IMR-90 (cell line): Measurements from ENCODE around the gene ERP27. TPM values are rescaled to one million over a fixed set of nuclear protein-coding genes. Genes with fewer than 3 reads are reported as not detected.

Experiments
- ATAC-seq: fragments of 200-7000 bp; cut with Tn5 transposase; 2 replicates; pipeline ENCODE4 v1.9.1; 2020; ENCODE audit warnings: low read depth, mild to moderate bottlenecking, moderate library complexity
- BruUV-seq: library from RNA; stranded (reverse); fragments of 400-500 nt; replicated peaks from 2 replicates; lab custom pipeline; 2021; lab: Mats Ljungman, UMichigan
- CTCF ChIA-PET: fragments of 300-600 bp; formaldehyde crosslinking; extraction: SDS; loops from one replicate; lab custom pipeline; 2021; ENCODE audit warnings: antibody characterized with exemption; lab: Yijun Ruan, JAX
- POLR2A ChIA-PET: fragments of 300-600 bp; sonication (Branson Sonifier 250); formaldehyde crosslinking; loops from one replicate; lab custom pipeline; 2022; ENCODE audit warnings: antibody characterized with exemption; ENCODE audit not compliant: unreplicated experiment; lab: Charles Lee
- DNase-seq: peaks from one replicate; pipeline ENCODE4 v3.0.0; 2013
- H2AFZ ChIP-seq: replicated peaks from 2 replicates; pipeline ENCODE3; 2013; ENCODE audit warnings: low read length, mild to moderate bottlenecking; ENCODE audit not compliant: poor library complexity
- H2AK5ac ChIP-seq: 2 replicates; pipeline ENCODE4 v1.6.1; 2013; ENCODE audit warnings: low read depth, low read length, inconsistent platforms
- H2AK9ac ChIP-seq: replicated peaks from 2 replicates; pipeline ENCODE3; 2013; ENCODE audit warnings: mild to moderate bottlenecking, low read depth, low read length, moderate library complexity; ENCODE audit not compliant: poor library complexity
- H2BK120ac ChIP-seq: 2 replicates; pipeline ENCODE4 v1.6.1; 2013; ENCODE audit warnings: low read depth, low read length, inconsistent platforms
- H2BK15ac ChIP-seq: 3 replicates; pipeline ENCODE4 v1.6.1; 2013; ENCODE audit warnings: low read depth, low read length, inconsistent platforms
- H2BK20ac ChIP-seq: 2 replicates; pipeline ENCODE4 v1.6.1; 2013; ENCODE audit warnings: low read depth, mild to moderate bottlenecking, inconsistent platforms, low read length, moderate library complexity
- H2BK5ac ChIP-seq: 2 replicates; pipeline ENCODE4 v1.6.1; 2013; ENCODE audit warnings: mild to moderate bottlenecking, low read depth, low read length, inconsistent platforms; ENCODE audit not compliant: poor library complexity, severe bottlenecking
- H3K14ac ChIP-seq: replicated peaks from 2 replicates; pipeline ENCODE4 v1.6.1; 2013; ENCODE audit warnings: low read depth, low read length, inconsistent platforms
- H3K18ac ChIP-seq: 2 replicates; pipeline ENCODE4 v1.6.1; 2013; ENCODE audit warnings: low read depth, low read length, control low read depth
- H3K23ac ChIP-seq: 2 replicates; pipeline ENCODE4 v1.6.1; 2013; ENCODE audit warnings: low read depth, low read length, inconsistent platforms
- H3K27ac ChIP-seq: 2 replicates; pipeline ENCODE4 v1.5.1; 2013; ENCODE audit warnings: mild to moderate bottlenecking, control low read depth, low read length; ENCODE audit not compliant: insufficient read depth
- H3K27me3 ChIP-seq: 2 replicates; pipeline ENCODE4 v1.6.1; 2013; ENCODE audit warnings: low read length; ENCODE audit not compliant: control insufficient read depth, insufficient read depth
- H3K36me3 ChIP-seq: 2 replicates; pipeline ENCODE4 v1.6.1; 2013; ENCODE audit warnings: low read length, mixed read lengths; ENCODE audit not compliant: control insufficient read depth, insufficient read depth
- H3K4ac ChIP-seq: 2 replicates; pipeline ENCODE4 v1.6.1; 2013; ENCODE audit warnings: low read depth, low read length, inconsistent platforms
- H3K4me1 ChIP-seq: 2 replicates; pipeline ENCODE4 v1.6.1; 2013; ENCODE audit warnings: low read length, mixed read lengths; ENCODE audit not compliant: control insufficient read depth, insufficient read depth
- H3K4me2 ChIP-seq: 2 replicates; pipeline ENCODE4 v1.6.1; 2013; ENCODE audit warnings: low read depth, mild to moderate bottlenecking, control low read depth, low read length, moderate library complexity
- H3K4me3 ChIP-seq: 2 replicates; pipeline ENCODE4 v1.5.1; 2013; ENCODE audit warnings: low read depth, mild to moderate bottlenecking, control low read depth, low read length, moderate library complexity; ENCODE audit not compliant: insufficient read depth
- H3K56ac ChIP-seq: 2 replicates; pipeline ENCODE4 v1.6.1; 2013; ENCODE audit warnings: low read length, inconsistent platforms; ENCODE audit not compliant: insufficient read depth; ENCODE audit errors: extremely low read depth
- H3K79me1 ChIP-seq, 2 experiments: 2 replicates each; pipeline ENCODE4 v1.6.1; 2013; ENCODE audit warnings: low read length in 2 of 2, inconsistent platforms in 1 of 2, low read depth in 1 of 2
- H3K9ac ChIP-seq: 2 replicates; pipeline ENCODE4 v1.6.1; 2013; ENCODE audit warnings: low read depth, low read length, control low read depth
- H3K9me1 ChIP-seq: 2 replicates; pipeline ENCODE4 v1.6.1; 2013; ENCODE audit warnings: low read length, inconsistent platforms; ENCODE audit not compliant: insufficient read depth
- H3K9me3 ChIP-seq: 2 replicates; pipeline ENCODE4 v1.6.1; 2013; ENCODE audit warnings: low read length; ENCODE audit not compliant: control insufficient read depth, insufficient read depth
- H4K20me1 ChIP-seq: 2 replicates; pipeline ENCODE4 v1.6.1; 2013; ENCODE audit warnings: low read length, inconsistent platforms; ENCODE audit not compliant: insufficient read depth
- H4K5ac ChIP-seq: 2 replicates; pipeline ENCODE4 v1.6.1; 2013; ENCODE audit warnings: mild to moderate bottlenecking, low read depth, low read length, control low read depth
- H4K8ac ChIP-seq, 2 experiments: 2 replicates each; pipeline ENCODE4 v1.6.1; 2013; ENCODE audit warnings: low read depth in 2 of 2, low read length in 2 of 2, control low read depth in 1 of 2, inconsistent platforms in 1 of 2
- H4K91ac ChIP-seq: 2 replicates; pipeline ENCODE4 v1.6.1; 2013; ENCODE audit warnings: low read depth, low read length, inconsistent platforms; ENCODE audit not compliant: insufficient read depth
- BHLHE40 ChIP-seq: fragments of 150-350 bp; IDR thresholded peaks from 2 replicates; pipeline ENCODE4 v1.6.1; 2016; ENCODE audit warnings: mild to moderate bottlenecking, low read depth, low read length
- CEBPB ChIP-seq: IDR thresholded peaks from 2 replicates; pipeline ENCODE4 v1.6.1; 2012; ENCODE audit warnings: low read depth, low read length, improper control_type of control experiment
- CTCF ChIP-seq: conservative IDR thresholded peaks from 2 replicates; pipeline ENCODE4 v1.5.1; 2012; ENCODE audit warnings: mild to moderate bottlenecking, low read depth, low read length, improper control_type of control experiment
- MAFK ChIP-seq: IDR thresholded peaks from 2 replicates; pipeline ENCODE4 v1.6.1; 2012; ENCODE audit warnings: low read depth, low read length, improper control_type of control experiment
- MXI1 ChIP-seq: IDR thresholded peaks from 2 replicates; pipeline ENCODE4 v1.6.1; 2012; ENCODE audit warnings: low read depth, mild to moderate bottlenecking, low read length, moderate library complexity, borderline replicate concordance
- NFE2L2 ChIP-seq: fragments of 150-350 bp; IDR thresholded peaks from 2 replicates; pipeline ENCODE4 v1.6.1; 2016; ENCODE audit warnings: low read depth, mild to moderate bottlenecking, low read length
- RFX5 ChIP-seq: IDR thresholded peaks from 2 replicates; pipeline ENCODE4 v1.8.0; 2012; ENCODE audit warnings: low read depth, mild to moderate bottlenecking, low read length, moderate library complexity
- SMC3 ChIP-seq: fragments of 150-350 bp; IDR thresholded peaks from 2 replicates; pipeline ENCODE4 v1.6.1; 2016; ENCODE audit warnings: low read depth, mild to moderate bottlenecking, antibody characterized with exemption, low read length, moderate library complexity
- WGBS, 2 experiments: methylation state at CpG; one replicate each; pipeline versions ENCODE4 v1.1.5 to v1.1.7; 2013; ENCODE audit warnings: missing lambda C conversion rate in 2 of 2; ENCODE audit not compliant: insufficient read length in 1 of 2; ENCODE audit errors: extremely low coverage in 2 of 2; 5-methylcytosine and 5-hydroxymethylcytosine counted together
- dilution Hi-C: fragments of 300-500 bp; cut with HindIII; formaldehyde crosslinking; loops from one replicate; pipeline ENCODE4 v1.14.3; 2018; ENCODE audit warnings: low sequenced_read_pairs; ENCODE audit not compliant: unreplicated experiment
- in situ Hi-C: fragments of 300-500 bp; cut with MboI; formaldehyde crosslinking; loops from 3 replicates; pipeline ENCODE4 v1.14.3; 2019; ENCODE audit warnings: low sequenced_read_pairs, inconsistent platforms, mixed read lengths
- intact Hi-C: fragments of 100-400 bp; cut with micrococcal nuclease; formaldehyde crosslinking; loops from 2 replicates; pipeline ENCODE4 v1.10.0; 2022
- polyA plus RNA-seq, 3 experiments: library from polyadenylated mRNA; depleted of rRNA; stranded (reverse); fragments of >200 nt; gene quantifications; 2 replicates each; pipeline ENCODE4 v1.2.3, GENCODE V29; 2012; ENCODE audit warnings: low replicate concordance in 1 of 3
- total RNA-seq: library from RNA; depleted of rRNA; stranded (reverse); fragments of >200 nt; gene quantifications from 2 replicates; pipeline ENCODE4 v1.2.3, GENCODE V29; 2012
- TF ChIP-seq, protein P1 (sequence below): fragments of 150-350 bp; IDR thresholded peaks from 2 replicates; pipeline ENCODE4 v1.6.1; 2017; ENCODE audit warnings: mild to moderate bottlenecking, antibody characterized with exemption, low read length, low read depth

Gene ERP27
- total and polyA plus RNA-seq, 2 of the 4 experiments (the other 2 are of a cell fraction), result not detected

DNA sequence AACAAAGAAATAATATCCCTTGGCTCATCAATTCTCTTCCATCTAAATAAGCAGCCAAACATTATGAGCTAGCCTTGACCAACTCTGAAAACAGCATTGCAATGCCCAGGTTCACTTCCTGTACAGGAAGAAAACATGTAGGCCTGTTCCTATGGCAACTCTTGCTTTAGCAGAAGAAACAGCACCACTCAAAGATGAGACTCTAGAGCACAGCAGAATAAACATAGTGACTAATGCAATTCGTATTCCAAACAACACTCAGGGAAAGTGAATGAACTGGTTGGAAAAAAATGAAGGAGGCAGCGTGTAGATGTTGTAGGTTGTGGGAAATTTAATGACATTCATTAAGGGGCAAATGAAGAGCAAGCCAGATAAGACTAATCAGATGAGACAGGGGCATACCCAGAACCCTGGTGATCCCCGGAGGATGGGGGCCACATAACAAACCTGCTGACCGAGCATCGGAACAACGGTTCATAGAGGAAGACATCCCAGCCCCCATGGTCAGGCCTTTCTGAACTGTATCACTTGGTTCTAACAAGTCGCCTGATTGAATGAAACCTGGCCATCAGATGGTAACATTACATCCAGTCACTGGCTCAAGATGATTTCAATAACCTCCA is 14.1 kb upstream of the ERP27 start (continued):
- TF ChIP-seq BHLHE40, result 0 out of 2 replicates have a peak, but pooled peaks have one; percentile 3
- TF ChIP-seq RFX5, result no peak

GRCh38 chr12:14951851-14952250 is 13.5 kb upstream of the ERP27 start:
- peak overlapping the region; percentile 64 for H3K4ac ChIP-seq
- peak overlapping the region; percentile 56 for H4K5ac ChIP-seq
- ATAC-seq (no peak), DNase-seq (no peak)
- H2AK9ac ChIP-seq, result no peak overlapping the region
- peaks cover 24% of the 10 kb centered on the region for H3K4me1 ChIP-seq
- peak overlapping the region; percentile 56; the same call in 1 of the 2 replicates for H3K56ac ChIP-seq
- in situ Hi-C loops, result no loop called here
- no peaks in the 10 kb centered on the region for H3K36me3 ChIP-seq
- WGBS, 2 experiments, result no CpG with 5 or more reads among the region's 1 CpG
- peak overlapping the region; percentile 87 for H2BK5ac ChIP-seq
- TF ChIP-seq, protein P1, sequence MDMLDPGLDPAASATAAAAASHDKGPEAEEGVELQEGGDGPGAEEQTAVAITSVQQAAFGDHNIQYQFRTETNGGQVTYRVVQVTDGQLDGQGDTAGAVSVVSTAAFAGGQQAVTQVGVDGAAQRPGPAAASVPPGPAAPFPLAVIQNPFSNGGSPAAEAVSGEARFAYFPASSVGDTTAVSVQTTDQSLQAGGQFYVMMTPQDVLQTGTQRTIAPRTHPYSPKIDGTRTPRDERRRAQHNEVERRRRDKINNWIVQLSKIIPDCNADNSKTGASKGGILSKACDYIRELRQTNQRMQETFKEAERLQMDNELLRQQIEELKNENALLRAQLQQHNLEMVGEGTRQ, result no peak
- no peak for TF ChIP-seq RFX5
- no peak for TF ChIP-seq CEBPB
- no peak for TF ChIP-seq CTCF
- no peak for TF ChIP-seq MXI1
- no peak for TF ChIP-seq NFE2L2
- TF ChIP-seq SMC3, result no peak
- TF ChIP-seq MAFK, result no peak
- no peaks in the 10 kb centered on the region for H3K27me3 ChIP-seq
- peak overlapping the region; percentile 78 for H3K14ac ChIP-seq
- peak overlapping the region; percentile 85 for H2BK120ac ChIP-seq
- ChIA-PET POLR2A (interaction anchor here (0.7 kb wide), 1 partner anchor 665 kb away, joined by 6 read pairs; no protein-coding TSS in a partner anchor), CTCF (interaction anchor here (0.6 to 0.7 kb wide), 2 partner anchors 73 to 310 kb away, joined by 3 to 6 read pairs; no protein-coding TSS in a partner anchor)
- H4K8ac ChIP-seq, result peak overlapping the region; percentile 1 to 73; a peak in 2 of 4 replicates
- peak overlapping the region; percentile 46 for H2BK15ac ChIP-seq
- H2AK5ac ChIP-seq, result peak overlapping the region; percentile 40
- peaks cover 11% of the 10 kb centered on the region for H3K9me1 ChIP-seq
- H2BK20ac ChIP-seq, result peak overlapping the region; percentile 93
- H3K9me3 ChIP-seq, result no peaks in the 10 kb centered on the region
- intact Hi-C loops, result loop anchor here (1.0 kb wide), 1 partner anchor 18 kb away; no protein-coding TSS in a partner anchor
- H3K18ac ChIP-seq, result peak overlapping the region; percentile 86; the same call in 1 of the 2 replicates
- peak overlapping the region; percentile 89 for H3K27ac ChIP-seq
- peak overlapping the region; percentile 68 for H4K91ac ChIP-seq
- peaks cover 0 to 3% of the 10 kb centered on the region in 2 experiments; a peak in 1 of 4 replicates for H3K79me1 ChIP-seq
- no peaks in the 10 kb centered on the region for H4K20me1 ChIP-seq
- no peak overlapping the region for H3K9ac ChIP-seq
- BruUV-seq, result no TSS peak
- dilution Hi-C loops, result no loop called here
- no peak overlapping the region for H3K4me2 ChIP-seq
- peak overlapping the region; percentile 64 for H2AFZ ChIP-seq
- H3K23ac ChIP-seq, result peak overlapping the region; percentile 32; the same call in 1 of the 2 replicates
- no peak overlapping the region for H3K4me3 ChIP-seq
